ENCODE measurements around the gene C16orf78.

DNA sequence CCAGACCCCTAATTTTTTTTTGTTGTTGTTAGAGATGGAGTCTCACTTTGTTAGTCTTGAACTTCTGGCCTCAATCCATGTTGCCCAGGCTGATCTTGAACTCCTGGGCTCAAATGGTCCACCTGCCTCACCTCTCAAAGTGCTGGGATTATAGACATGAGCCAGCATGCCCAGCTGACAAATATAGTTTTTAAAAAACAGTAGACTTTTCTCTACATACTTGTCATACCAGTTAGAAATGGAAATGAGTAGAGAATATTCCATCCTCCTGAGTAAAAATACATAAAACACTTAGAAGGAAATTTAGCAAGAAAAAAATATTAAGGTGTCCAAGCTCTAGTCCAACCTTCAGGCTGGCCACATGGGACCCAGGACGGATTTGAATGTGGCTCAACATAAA, 21.4 kb downstream of the C16orf78 start:
- TF ChIP-seq, protein P1, sequence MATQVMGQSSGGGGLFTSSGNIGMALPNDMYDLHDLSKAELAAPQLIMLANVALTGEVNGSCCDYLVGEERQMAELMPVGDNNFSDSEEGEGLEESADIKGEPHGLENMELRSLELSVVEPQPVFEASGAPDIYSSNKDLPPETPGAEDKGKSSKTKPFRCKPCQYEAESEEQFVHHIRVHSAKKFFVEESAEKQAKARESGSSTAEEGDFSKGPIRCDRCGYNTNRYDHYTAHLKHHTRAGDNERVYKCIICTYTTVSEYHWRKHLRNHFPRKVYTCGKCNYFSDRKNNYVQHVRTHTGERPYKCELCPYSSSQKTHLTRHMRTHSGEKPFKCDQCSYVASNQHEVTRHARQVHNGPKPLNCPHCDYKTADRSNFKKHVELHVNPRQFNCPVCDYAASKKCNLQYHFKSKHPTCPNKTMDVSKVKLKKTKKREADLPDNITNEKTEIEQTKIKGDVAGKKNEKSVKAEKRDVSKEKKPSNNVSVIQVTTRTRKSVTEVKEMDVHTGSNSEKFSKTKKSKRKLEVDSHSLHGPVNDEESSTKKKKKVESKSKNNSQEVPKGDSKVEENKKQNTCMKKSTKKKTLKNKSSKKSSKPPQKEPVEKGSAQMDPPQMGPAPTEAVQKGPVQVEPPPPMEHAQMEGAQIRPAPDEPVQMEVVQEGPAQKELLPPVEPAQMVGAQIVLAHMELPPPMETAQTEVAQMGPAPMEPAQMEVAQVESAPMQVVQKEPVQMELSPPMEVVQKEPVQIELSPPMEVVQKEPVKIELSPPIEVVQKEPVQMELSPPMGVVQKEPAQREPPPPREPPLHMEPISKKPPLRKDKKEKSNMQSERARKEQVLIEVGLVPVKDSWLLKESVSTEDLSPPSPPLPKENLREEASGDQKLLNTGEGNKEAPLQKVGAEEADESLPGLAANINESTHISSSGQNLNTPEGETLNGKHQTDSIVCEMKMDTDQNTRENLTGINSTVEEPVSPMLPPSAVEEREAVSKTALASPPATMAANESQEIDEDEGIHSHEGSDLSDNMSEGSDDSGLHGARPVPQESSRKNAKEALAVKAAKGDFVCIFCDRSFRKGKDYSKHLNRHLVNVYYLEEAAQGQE (IDR thresholded peaks at IDR 0.05; ENCODE audit: insufficient replicate concordance, low read depth): no peak
- TF ChIP-seq, protein P2, sequence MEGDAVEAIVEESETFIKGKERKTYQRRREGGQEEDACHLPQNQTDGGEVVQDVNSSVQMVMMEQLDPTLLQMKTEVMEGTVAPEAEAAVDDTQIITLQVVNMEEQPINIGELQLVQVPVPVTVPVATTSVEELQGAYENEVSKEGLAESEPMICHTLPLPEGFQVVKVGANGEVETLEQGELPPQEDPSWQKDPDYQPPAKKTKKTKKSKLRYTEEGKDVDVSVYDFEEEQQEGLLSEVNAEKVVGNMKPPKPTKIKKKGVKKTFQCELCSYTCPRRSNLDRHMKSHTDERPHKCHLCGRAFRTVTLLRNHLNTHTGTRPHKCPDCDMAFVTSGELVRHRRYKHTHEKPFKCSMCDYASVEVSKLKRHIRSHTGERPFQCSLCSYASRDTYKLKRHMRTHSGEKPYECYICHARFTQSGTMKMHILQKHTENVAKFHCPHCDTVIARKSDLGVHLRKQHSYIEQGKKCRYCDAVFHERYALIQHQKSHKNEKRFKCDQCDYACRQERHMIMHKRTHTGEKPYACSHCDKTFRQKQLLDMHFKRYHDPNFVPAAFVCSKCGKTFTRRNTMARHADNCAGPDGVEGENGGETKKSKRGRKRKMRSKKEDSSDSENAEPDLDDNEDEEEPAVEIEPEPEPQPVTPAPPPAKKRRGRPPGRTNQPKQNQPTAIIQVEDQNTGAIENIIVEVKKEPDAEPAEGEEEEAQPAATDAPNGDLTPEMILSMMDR (IDR thresholded peaks at IDR 0.05; ENCODE audit: insufficient read depth, low read length): no peak
- no peak for TF ChIP-seq POLR2AphosphoS5 (IDR thresholded peaks at IDR 0.05; ENCODE audit: low read depth)
